Stomach (tissue), 9 donors: ENCODE measurements around the gene CYP26B1. TPM values are rescaled to one million over a fixed set of nuclear protein-coding genes. Genes with fewer than 3 reads are reported as not detected.
A peak's percentile ranks its signal among the peaks of the same experiment; 100 is the strongest.

Source experiments
- DNase-seq, 2 donors: peaks; one replicate each; pipeline versions ENCODE4 v3.0.0 to v3.0.0-alpha.2; 2013 to 2019
- H3K27ac ChIP-seq, 5 donors: fragments of 200-600 bp in 4 of 5; sonication (generic) in 4 of 5; one replicate each; pipeline ENCODE4 v1.5.1; 2013 to 2019; ENCODE audit warnings: mild to moderate bottlenecking in 1 of 5, moderate library complexity in 1 of 5
- H3K27me3 ChIP-seq, 3 donors: fragments of 200-600 bp; sonication (generic); one replicate each; pipeline ENCODE4 v1.5.1; 2017 to 2019; ENCODE audit warnings: mixed run types in 1 of 3
- H3K36me3 ChIP-seq, 4 donors: fragments of 200-600 bp; sonication (generic); 1 replicate in 3 of 4; 2 replicates in 1 of 4; pipeline ENCODE4 v1.5.1; 2016 to 2019
- H3K4me1 ChIP-seq, 4 donors: fragments of 200-600 bp; sonication (generic); one replicate each; pipeline ENCODE4 v1.5.1; 2016 to 2019
- H3K4me3 ChIP-seq, 4 donors: fragments of 200-600 bp; sonication (generic) in 3 of 4; one replicate each; pipeline ENCODE4 v1.5.1; 2016 to 2019; ENCODE audit warnings: mild to moderate bottlenecking in 1 of 4
- H3K9me3 ChIP-seq, 4 donors: fragments of 200-600 bp; sonication (generic); one replicate each; pipeline ENCODE4 v1.5.1; 2016 to 2019
- EP300 ChIP-seq: sonication (generic); formaldehyde crosslinking; IDR thresholded peaks from one replicate; pipeline ENCODE4 v1.6.1; 2017; ENCODE audit warnings: antibody characterized with exemption
- POLR2A ChIP-seq, 4 donors: fragments of 450-650 bp; IDR thresholded peaks; one replicate each; pipeline ENCODE4 v1.6.1; 2016; ENCODE audit warnings: antibody characterized with exemption in 4 of 4, control low read depth in 2 of 4, mild to moderate bottlenecking in 1 of 4, moderate library complexity in 1 of 4
- POLR2AphosphoS5 ChIP-seq, 3 donors: sonication (generic); formaldehyde crosslinking; IDR thresholded peaks; one replicate each; pipeline ENCODE4 v1.6.1; 2016; ENCODE audit warnings: antibody characterized with exemption in 3 of 3
- WGBS, 5 donors: extraction: QIAGEN DNeasy Blood & Tissue Kit in 3 of 5; methylation state at CpG; one replicate each; pipeline versions ENCODE4 v1.1.5 to v1.1.7; 2013 to 2018; 5-methylcytosine and 5-hydroxymethylcytosine counted together
- intact Hi-C: fragments of 100-400 bp; cut with DNase I; formaldehyde crosslinking; loops from one replicate; pipeline ENCODE4 v1.15.1; 2023; ENCODE audit warnings: low total_unique reads
- polyA plus RNA-seq, 3 donors: library from polyadenylated mRNA; stranded (reverse); fragments of 200-250 nt; gene quantifications; one replicate each; pipeline ENCODE4 v1.2.3, GENCODE V29; 2013
- total RNA-seq, 5 donors: library from RNA; depleted of rRNA; stranded (reverse); fragments of >200 nt; gene quantifications; one replicate each; pipeline versions ENCODE4 v1.1.0 to v1.2.3, GENCODE V29; 2014 to 2016
- TF ChIP-seq, protein P1 (sequence below), 7 experiments: fragments of 450-650 bp in 4 of 7; fragments of 200-600 bp in 3 of 7; sonication (generic) in 3 of 7; IDR thresholded peaks; one replicate each; pipeline ENCODE4 v1.5.1; 2016 to 2019; ENCODE audit warnings: antibody characterized with exemption in 7 of 7, control low read depth in 2 of 7, mild to moderate bottlenecking in 1 of 7
- donor health status: healthy with polysubstance abuse.
- donor health status: Bipolar disorder and iron deficiency.
- donor health status: healthy.

CYP26B1 gene
- total and polyA plus RNA-seq, 8 donors, result 0.45 to 2.4 (median 1.1) TPM; not detected in 3

DNA sequence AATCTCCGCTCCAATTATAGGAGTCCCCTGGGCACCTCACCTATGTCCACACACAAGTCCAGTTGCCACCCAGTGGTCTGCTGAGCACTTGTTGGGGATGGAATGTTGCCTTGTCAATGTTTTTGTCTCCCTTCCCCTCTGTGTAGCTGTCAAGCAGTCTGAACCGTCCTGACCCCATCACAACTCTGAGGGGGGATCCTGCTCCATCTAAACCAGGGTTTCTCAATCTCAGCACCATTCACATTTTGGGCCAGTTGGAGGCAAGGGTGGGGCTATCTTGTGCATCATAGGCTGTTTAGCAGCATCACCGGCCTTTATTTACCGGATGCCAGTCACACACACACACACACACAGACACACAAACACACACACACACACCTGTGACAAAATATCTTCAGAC is 53.0 kb downstream of the CYP26B1 start:
- Histone ChIP-seq H3K27ac (no peak overlapping the region), H3K36me3 (no peaks in the 10 kb centered on the region), H3K9me3 (no peaks in the 10 kb centered on the region), H3K27me3 (peaks cover 0 to 18% (median 0%) of the 10 kb centered on the region in 3 donors), H3K4me1 (no peaks in the 10 kb centered on the region), H3K4me3 (no peak overlapping the region)
- peak in 1 of 2 donors; percentile 10 for DNase-seq
- TF ChIP-seq POLR2AphosphoS5 (IDR thresholded peaks at IDR 0.05) (no peak), POLR2A (IDR thresholded peaks at IDR 0.05) (no peak), EP300 (no peak)
- TF ChIP-seq, protein P1, sequence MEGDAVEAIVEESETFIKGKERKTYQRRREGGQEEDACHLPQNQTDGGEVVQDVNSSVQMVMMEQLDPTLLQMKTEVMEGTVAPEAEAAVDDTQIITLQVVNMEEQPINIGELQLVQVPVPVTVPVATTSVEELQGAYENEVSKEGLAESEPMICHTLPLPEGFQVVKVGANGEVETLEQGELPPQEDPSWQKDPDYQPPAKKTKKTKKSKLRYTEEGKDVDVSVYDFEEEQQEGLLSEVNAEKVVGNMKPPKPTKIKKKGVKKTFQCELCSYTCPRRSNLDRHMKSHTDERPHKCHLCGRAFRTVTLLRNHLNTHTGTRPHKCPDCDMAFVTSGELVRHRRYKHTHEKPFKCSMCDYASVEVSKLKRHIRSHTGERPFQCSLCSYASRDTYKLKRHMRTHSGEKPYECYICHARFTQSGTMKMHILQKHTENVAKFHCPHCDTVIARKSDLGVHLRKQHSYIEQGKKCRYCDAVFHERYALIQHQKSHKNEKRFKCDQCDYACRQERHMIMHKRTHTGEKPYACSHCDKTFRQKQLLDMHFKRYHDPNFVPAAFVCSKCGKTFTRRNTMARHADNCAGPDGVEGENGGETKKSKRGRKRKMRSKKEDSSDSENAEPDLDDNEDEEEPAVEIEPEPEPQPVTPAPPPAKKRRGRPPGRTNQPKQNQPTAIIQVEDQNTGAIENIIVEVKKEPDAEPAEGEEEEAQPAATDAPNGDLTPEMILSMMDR (IDR thresholded peaks at IDR 0.05), result no peak
- 69 to 98% (median 91%) methylated on average over 2 to 4 of the region's 4 CpGs for WGBS, 5 donors
- intact Hi-C loops, result no loop called here

DNA sequence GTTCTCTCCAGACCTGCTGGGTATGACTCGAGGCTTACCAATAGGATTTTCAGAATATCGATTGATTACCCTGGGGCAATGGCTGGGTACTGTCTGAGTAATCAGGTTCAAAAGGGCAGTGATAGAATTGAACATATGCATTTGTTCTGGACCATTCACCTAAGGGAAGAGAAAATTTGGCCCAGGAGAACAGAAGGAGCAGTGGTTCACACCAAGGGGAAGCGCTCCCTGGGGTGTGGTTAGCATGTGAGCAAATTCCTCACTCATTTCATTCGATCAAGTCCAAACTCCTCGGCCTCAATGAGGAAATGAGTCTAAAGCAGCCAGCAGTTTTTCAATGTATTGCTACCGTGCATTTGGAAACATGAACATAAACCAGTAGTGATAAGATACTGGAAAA is 55.6 kb downstream of the CYP26B1 start:
- no peaks in the 10 kb centered on the region for H3K4me1 ChIP-seq
- H3K4me3 ChIP-seq, result no peak overlapping the region
- intact Hi-C loops, result no loop called here
- no peak for TF ChIP-seq EP300
- no peak for TF ChIP-seq POLR2A (IDR thresholded peaks at IDR 0.05)
- TF ChIP-seq, protein P1 (IDR thresholded peaks at IDR 0.05), result no peak
- no peak for TF ChIP-seq POLR2AphosphoS5 (IDR thresholded peaks at IDR 0.05)
- H3K27me3 ChIP-seq, result peaks cover 0 to 12% (median 0%) of the 10 kb centered on the region in 3 donors
- H3K27ac ChIP-seq, result no peak overlapping the region
- H3K36me3 ChIP-seq, result no peaks in the 10 kb centered on the region
- H3K9me3 ChIP-seq, result no peaks in the 10 kb centered on the region
- 56 to 70% (median 64%) methylated on average over 6 of the region's 6 CpGs for WGBS, 5 donors
- DNase-seq, result no peak

DNA sequence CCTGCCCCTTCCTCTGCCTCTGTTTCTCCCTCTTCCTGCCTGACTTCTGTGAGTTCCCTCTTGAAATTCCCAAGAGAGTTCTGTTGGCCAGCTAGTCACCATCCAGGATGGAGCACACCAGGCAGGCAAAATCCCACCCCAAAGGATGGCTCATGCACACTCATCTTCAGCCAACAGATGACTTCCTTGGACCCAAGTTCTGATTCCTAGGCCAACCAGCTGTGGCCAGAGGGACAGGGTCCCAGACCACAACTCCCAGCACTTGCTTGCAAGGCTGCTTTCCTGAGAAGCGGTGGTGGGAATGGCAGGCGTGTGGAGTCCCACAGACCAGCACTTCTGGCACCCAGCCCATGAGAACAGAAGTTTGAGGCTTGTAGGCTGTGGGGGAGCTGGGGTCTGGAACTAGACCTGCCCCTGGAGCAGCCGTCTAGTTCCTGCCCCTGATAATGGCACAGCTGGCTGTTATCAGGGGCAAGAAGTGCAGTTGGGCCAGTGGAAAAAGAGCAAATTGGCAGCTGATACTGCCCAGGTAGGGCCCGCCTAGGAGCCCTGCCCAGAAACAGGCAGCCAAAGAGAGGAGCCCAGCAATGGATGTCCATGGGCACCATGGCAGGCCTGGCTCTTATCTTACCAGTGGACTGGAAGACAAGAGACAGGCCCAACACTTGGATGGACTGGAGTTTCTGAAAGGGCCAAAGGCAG is 56.7 kb downstream of the CYP26B1 start:
- no peaks in the 10 kb centered on the region for H3K9me3 ChIP-seq
- no peak overlapping the region for H3K27ac ChIP-seq
- peaks cover 0 to 12% (median 0%) of the 10 kb centered on the region in 3 donors for H3K27me3 ChIP-seq
- DNase-seq, result peak in 1 of 2 donors; percentile 20
- whole genome bisulfite sequencing, 5 donors, result 75 to 86% (median 79%) methylated on average over 4 of the region's 4 CpGs
- intact Hi-C loops, result no loop called here
- no peaks in the 10 kb centered on the region for H3K4me1 ChIP-seq
- no peaks in the 10 kb centered on the region for H3K36me3 ChIP-seq
- TF ChIP-seq, protein P1 (IDR thresholded peaks at IDR 0.05), result no peak
- TF ChIP-seq EP300 (no peak), POLR2A (IDR thresholded peaks at IDR 0.05) (no peak), POLR2AphosphoS5 (IDR thresholded peaks at IDR 0.05) (no peak)
- no peak overlapping the region for H3K4me3 ChIP-seq

DNA sequence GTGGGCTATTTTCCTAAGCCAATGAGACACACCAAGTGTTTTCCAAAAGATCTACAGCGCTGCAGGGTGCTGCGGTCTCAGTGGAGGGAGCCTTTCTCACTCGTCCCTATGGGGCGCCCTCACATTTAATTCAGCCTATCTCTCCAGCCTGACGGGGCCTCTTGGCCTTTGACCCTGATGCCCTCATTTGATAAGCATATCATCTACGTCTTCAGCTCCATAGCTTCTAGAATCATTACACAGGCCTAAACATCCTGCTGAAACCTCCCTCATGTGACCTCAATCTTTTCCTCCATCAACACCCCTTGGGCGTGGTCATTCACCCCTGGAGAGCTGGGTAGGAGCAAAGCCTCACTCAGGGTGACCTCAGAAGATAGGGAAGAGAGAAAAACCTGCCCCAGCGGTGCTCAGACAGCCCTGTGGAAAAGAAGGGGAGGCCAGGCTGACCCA is 57.4 kb downstream of the CYP26B1 start:
- WGBS, 5 donors, result 62 to 73% (median 69%) methylated on average over 8 of the region's 8 CpGs
- Histone ChIP-seq H3K9me3 (no peaks in the 10 kb centered on the region), H3K27ac (no peak overlapping the region), H3K36me3 (no peaks in the 10 kb centered on the region), H3K4me3 (no peak overlapping the region), H3K4me1 (no peaks in the 10 kb centered on the region), H3K27me3 (peaks cover 0 to 12% (median 0%) of the 10 kb centered on the region in 3 donors)
- DNase-seq, result peak in 1 of 2 donors; percentile 3
- intact Hi-C loops, result no loop called here
- no peak for TF ChIP-seq POLR2AphosphoS5 (IDR thresholded peaks at IDR 0.05)
- TF ChIP-seq EP300, result no peak
- TF ChIP-seq POLR2A (IDR thresholded peaks at IDR 0.05), result no peak
- TF ChIP-seq, protein P1 (IDR thresholded peaks at IDR 0.05), result no peak
